ENCODE results near the gene NMRK1.

Gene NMRK1

DNA sequence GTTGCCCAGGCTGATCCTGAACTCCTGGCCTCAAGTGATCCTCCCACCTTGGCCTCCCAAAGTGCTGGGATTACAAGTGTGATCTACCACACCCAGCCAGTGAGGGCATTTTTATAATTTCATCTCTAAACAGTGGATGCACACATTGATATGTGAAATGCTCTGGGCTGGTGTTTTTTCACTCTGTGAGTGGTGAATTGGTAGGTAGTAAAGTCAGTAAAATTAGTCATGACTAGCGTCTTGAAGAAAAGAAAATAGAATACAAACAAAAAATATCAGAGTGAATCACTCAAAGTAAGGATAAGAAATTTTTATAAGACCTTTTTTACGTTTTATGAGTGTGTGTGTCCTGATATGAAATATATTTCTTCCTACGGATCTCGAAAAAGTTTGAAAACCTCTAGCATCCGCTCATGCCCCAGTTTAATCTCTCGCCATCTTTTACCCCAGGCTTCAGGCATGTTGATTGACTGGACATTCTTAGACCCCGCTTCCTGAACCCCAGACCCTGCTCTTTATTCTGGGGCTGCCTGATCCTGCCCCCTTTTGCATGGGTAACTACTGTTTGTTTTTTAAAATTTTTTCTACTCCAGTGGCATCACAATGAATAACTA lies 14.3 kb upstream of the NMRK1 start:
- no peaks in the 10 kb centered on the region for H3K9me3 ChIP-seq (ENCODE audit: control insufficient read depth in 2 of 2, low read length in 2 of 2)
- H3K4me3 ChIP-seq (ENCODE audit: low read length in 2 of 2) = no peak overlapping the region
- no peaks in the 10 kb centered on the region for H3K36me3 ChIP-seq (ENCODE audit: control insufficient read depth in 2 of 2, insufficient read depth in 2 of 2, low read length in 2 of 2)
- no peak overlapping the region for H3K27ac ChIP-seq (ENCODE audit: low read length)
- no peak overlapping the region for H3K9ac ChIP-seq (ENCODE audit: low read length in 2 of 2)
- H3K4me1 ChIP-seq (ENCODE audit: control insufficient read depth, insufficient read depth, low read length) = peaks cover 2% of the 10 kb centered on the region
- H3K27me3 ChIP-seq (ENCODE audit: control insufficient read depth in 1 of 2, insufficient read depth in 2 of 2, low read length in 2 of 2) = no peaks in the 10 kb centered on the region

DNA sequence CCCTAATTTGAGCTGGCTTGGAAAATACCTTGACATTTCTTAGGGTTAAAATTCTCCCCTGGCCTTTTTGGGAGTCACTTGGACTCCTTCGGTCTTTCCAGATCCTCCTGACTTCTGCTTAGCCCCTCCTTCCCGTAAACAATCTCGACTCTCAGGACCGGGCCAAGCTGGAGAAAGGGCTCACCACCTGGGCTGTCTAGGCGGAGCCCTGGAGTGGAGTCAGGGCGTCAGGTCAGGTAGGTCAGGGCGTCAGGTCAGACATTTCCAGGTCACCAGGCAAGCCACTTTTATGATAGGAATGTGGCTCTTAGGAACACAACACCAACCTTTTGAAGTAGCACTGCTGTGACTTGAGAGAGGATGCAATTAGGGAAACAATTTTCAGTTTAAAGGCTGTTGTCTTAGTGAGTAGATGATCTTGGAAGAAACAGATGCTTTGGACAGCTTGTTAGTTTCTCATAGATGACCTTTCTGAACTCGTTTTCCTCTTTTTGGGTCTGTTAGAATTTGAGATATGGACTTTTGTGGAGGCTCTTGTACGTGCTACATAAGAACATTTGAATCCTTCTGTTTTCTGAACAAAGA lies 13.1 kb upstream of the NMRK1 start:
- Histone ChIP-seq H3K4me3 (ENCODE audit: low read length in 2 of 2) (no peak overlapping the region), H3K4me1 (ENCODE audit: control insufficient read depth, insufficient read depth, low read length) (peaks cover 2% of the 10 kb centered on the region), H3K27ac (ENCODE audit: low read length) (no peak overlapping the region), H3K9me3 (ENCODE audit: control insufficient read depth in 2 of 2, low read length in 2 of 2) (no peaks in the 10 kb centered on the region), H3K9ac (ENCODE audit: low read length in 2 of 2) (no peak overlapping the region), H3K36me3 (ENCODE audit: control insufficient read depth in 2 of 2, insufficient read depth in 2 of 2, low read length in 2 of 2) (no peaks in the 10 kb centered on the region), H3K27me3 (ENCODE audit: control insufficient read depth in 1 of 2, insufficient read depth in 2 of 2, low read length in 2 of 2) (no peaks in the 10 kb centered on the region)

- Histone ChIP-seq H3K4me3 (ENCODE audit: low read length in 2 of 2) (no peak overlapping the region), H3K9me3 (ENCODE audit: control insufficient read depth in 2 of 2, low read length in 2 of 2) (no peaks in the 10 kb centered on the region), H3K36me3 (ENCODE audit: control insufficient read depth in 2 of 2, insufficient read depth in 2 of 2, low read length in 2 of 2) (no peaks in the 10 kb centered on the region), H3K4me1 (ENCODE audit: control insufficient read depth, insufficient read depth, low read length) (peaks cover 2% of the 10 kb centered on the region), H3K27me3 (ENCODE audit: control insufficient read depth in 1 of 2, insufficient read depth in 2 of 2, low read length in 2 of 2) (no peaks in the 10 kb centered on the region), H3K9ac (ENCODE audit: low read length in 2 of 2) (no peak overlapping the region), H3K27ac (ENCODE audit: low read length) (no peak overlapping the region)
These were observed 8.8 kb upstream of the NMRK1 start for GRCh38 chr9:75096796-75097195.

GRCh38 chr9:75092766-75093165 lies 4.8 kb upstream of the NMRK1 start:
- no peak overlapping the region for H3K9ac ChIP-seq (ENCODE audit: low read length in 2 of 2)
- no peak overlapping the region for H3K4me3 ChIP-seq (ENCODE audit: low read length in 2 of 2)
- H3K4me1 ChIP-seq (ENCODE audit: control insufficient read depth, insufficient read depth, low read length) = no peaks in the 10 kb centered on the region
- H3K9me3 ChIP-seq (ENCODE audit: control insufficient read depth in 2 of 2, low read length in 2 of 2) = no peaks in the 10 kb centered on the region
- H3K27me3 ChIP-seq (ENCODE audit: control insufficient read depth in 1 of 2, insufficient read depth in 2 of 2, low read length in 2 of 2) = no peaks in the 10 kb centered on the region
- H3K36me3 ChIP-seq (ENCODE audit: control insufficient read depth in 2 of 2, insufficient read depth in 2 of 2, low read length in 2 of 2) = no peaks in the 10 kb centered on the region
- H3K27ac ChIP-seq (ENCODE audit: low read length) = no peak overlapping the region

DNA sequence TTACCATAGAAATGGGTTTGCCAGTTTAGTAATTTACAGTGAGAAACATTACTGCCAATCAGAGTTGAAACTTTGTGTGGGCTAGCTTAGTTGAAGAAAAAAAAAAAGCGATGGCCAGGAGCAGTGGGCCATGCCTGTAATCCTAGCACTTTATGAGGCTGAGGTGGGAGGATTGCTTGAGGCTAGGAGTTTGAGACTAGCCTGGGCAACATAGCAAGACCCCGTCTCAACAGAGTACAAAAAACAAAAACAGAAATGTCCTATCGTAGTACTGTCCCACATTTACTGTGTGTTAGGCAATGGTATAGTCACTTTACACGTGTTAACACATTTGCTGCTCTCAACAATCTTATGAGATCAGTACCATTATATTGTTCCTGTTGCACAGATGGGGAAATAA lies 2.6 kb upstream of the NMRK1 start:
- Histone ChIP-seq H3K36me3 (ENCODE audit: control insufficient read depth in 2 of 2, insufficient read depth in 2 of 2, low read length in 2 of 2) (no peaks in the 10 kb centered on the region), H3K4me1 (ENCODE audit: control insufficient read depth, insufficient read depth, low read length) (no peaks in the 10 kb centered on the region), H3K4me3 (ENCODE audit: low read length in 2 of 2) (no peak overlapping the region), H3K27me3 (ENCODE audit: control insufficient read depth in 1 of 2, insufficient read depth in 2 of 2, low read length in 2 of 2) (no peaks in the 10 kb centered on the region), H3K9ac (ENCODE audit: low read length in 2 of 2) (no peak overlapping the region), H3K27ac (ENCODE audit: low read length) (no peak overlapping the region), H3K9me3 (ENCODE audit: control insufficient read depth in 2 of 2, low read length in 2 of 2) (no peaks in the 10 kb centered on the region)

GRCh38 chr9:75089373-75089766 lies 1.4 kb upstream of the NMRK1 start:
- peak overlapping the region; percentile 64 to 78 for H3K9ac ChIP-seq (ENCODE audit: low read length in 2 of 2)
- H3K27ac ChIP-seq (ENCODE audit: low read length) = no peak overlapping the region
- peak overlapping the region; percentile 69 to 93 for H3K4me3 ChIP-seq (ENCODE audit: low read length in 2 of 2)
- no peaks in the 10 kb centered on the region for H3K36me3 ChIP-seq (ENCODE audit: control insufficient read depth in 2 of 2, insufficient read depth in 2 of 2, low read length in 2 of 2)
- no peaks in the 10 kb centered on the region for H3K27me3 ChIP-seq (ENCODE audit: control insufficient read depth in 1 of 2, insufficient read depth in 2 of 2, low read length in 2 of 2)
- no peaks in the 10 kb centered on the region for H3K4me1 ChIP-seq (ENCODE audit: control insufficient read depth, insufficient read depth, low read length)
- no peaks in the 10 kb centered on the region for H3K9me3 ChIP-seq (ENCODE audit: control insufficient read depth in 2 of 2, low read length in 2 of 2)

DNA sequence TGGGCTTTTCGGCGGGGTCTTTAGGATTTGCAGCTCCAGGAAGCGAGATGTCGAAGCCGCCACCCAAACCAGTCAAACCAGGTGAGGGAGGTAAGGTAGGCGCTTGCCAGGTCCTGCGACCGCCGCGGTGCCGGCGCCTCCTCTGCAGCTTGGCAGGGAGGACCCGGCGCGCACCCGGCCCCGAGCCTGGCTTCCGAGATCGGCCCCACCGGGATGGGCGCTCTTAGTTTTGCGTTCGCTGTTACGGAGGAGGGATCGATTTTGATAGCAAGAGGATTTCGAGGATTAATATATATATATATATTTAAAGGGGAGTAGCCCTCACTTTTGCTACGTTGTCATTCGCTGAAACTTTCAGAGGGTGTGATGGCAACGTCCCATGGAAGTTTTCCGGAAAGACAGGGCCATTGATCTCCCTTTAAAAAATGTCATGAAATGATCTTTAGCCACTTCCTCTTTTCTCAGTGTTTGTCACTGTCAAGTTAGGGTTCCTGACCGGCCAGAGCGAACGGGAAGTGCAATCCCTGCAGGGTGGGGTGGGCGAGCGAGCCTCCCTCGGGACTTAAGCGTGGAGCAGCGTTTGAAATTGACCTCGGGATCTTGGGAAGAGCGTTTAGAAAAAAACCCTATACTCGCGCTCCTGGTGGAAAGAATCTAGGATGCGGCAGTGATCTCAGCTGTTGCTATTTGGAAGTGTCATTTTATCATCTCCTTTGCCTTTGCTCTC lies 854 bp upstream of the NMRK1 start:
- Histone ChIP-seq H3K4me3 (ENCODE audit: low read length in 2 of 2) (peak overlapping the region; percentile 69 to 93), H3K4me1 (ENCODE audit: control insufficient read depth, insufficient read depth, low read length) (no peaks in the 10 kb centered on the region), H3K27me3 (ENCODE audit: control insufficient read depth in 1 of 2, insufficient read depth in 2 of 2, low read length in 2 of 2) (no peaks in the 10 kb centered on the region), H3K27ac (ENCODE audit: low read length) (peak overlapping the region; percentile 68), H3K36me3 (ENCODE audit: control insufficient read depth in 2 of 2, insufficient read depth in 2 of 2, low read length in 2 of 2) (no peaks in the 10 kb centered on the region), H3K9me3 (ENCODE audit: control insufficient read depth in 2 of 2, low read length in 2 of 2) (no peaks in the 10 kb centered on the region), H3K9ac (ENCODE audit: low read length in 2 of 2) (peak overlapping the region; percentile 64 to 78)

DNA sequence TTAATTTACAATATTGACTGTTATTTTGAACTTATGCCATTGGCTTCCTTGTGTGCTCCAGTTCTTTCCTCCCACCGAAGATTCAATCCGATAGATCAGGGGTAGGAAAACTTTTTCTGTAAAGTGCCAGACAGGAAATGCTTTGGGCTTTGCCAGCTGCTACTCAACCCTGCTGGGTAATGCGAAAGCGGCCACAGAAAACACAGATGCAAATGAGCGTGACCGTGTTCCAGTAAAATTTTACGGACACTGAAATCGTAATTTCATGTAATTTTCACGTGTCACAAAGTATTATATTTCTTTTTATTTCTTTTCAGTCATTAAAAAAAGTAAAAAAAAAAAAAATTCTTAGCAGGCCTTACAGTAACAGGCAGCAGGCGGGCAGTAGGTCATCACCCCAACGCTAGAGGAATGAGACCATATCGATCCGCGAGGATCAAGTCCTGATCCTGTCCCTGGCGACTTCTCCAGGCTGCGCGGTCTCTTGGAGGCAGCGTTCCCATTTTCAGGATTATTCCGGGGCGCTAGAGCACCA lies 599 bp downstream of the NMRK1 start:
- Histone ChIP-seq H3K9me3 (ENCODE audit: control insufficient read depth in 2 of 2, low read length in 2 of 2) (no peaks in the 10 kb centered on the region), H3K27ac (ENCODE audit: low read length) (peak overlapping the region; percentile 75), H3K4me3 (ENCODE audit: low read length in 2 of 2) (peak overlapping the region; percentile 91 to 93), H3K9ac (ENCODE audit: low read length in 2 of 2) (peak overlapping the region; percentile 80 to 82), H3K27me3 (ENCODE audit: control insufficient read depth in 1 of 2, insufficient read depth in 2 of 2, low read length in 2 of 2) (no peaks in the 10 kb centered on the region), H3K36me3 (ENCODE audit: control insufficient read depth in 2 of 2, insufficient read depth in 2 of 2, low read length in 2 of 2) (no peaks in the 10 kb centered on the region), H3K4me1 (ENCODE audit: control insufficient read depth, insufficient read depth, low read length) (no peaks in the 10 kb centered on the region)

- H3K4me1 ChIP-seq (ENCODE audit: control insufficient read depth, insufficient read depth, low read length) = no peaks in the 10 kb centered on the region
- H3K9ac ChIP-seq (ENCODE audit: low read length in 2 of 2) = no peak overlapping the region
These were observed 1.2 kb downstream of the NMRK1 start for GRCh38 chr9:75086541-75087288.

GRCh38 chr9:75085640-75086039 lies 2.3 kb downstream of the NMRK1 start:
- Histone ChIP-seq H3K27ac (ENCODE audit: low read length) (no peak overlapping the region), H3K36me3 (ENCODE audit: control insufficient read depth in 2 of 2, insufficient read depth in 2 of 2, low read length in 2 of 2) (no peaks in the 10 kb centered on the region), H3K4me1 (ENCODE audit: control insufficient read depth, insufficient read depth, low read length) (no peaks in the 10 kb centered on the region), H3K9me3 (ENCODE audit: control insufficient read depth in 2 of 2, low read length in 2 of 2) (no peaks in the 10 kb centered on the region), H3K27me3 (ENCODE audit: control insufficient read depth in 1 of 2, insufficient read depth in 2 of 2, low read length in 2 of 2) (no peaks in the 10 kb centered on the region), H3K4me3 (ENCODE audit: low read length in 2 of 2) (no peak overlapping the region), H3K9ac (ENCODE audit: low read length in 2 of 2) (no peak overlapping the region)

More at GRCh38 chr9:75086541-75087288, 1.2 kb downstream of the NMRK1 start:
- Histone ChIP-seq H3K27ac (ENCODE audit: low read length) (no peak overlapping the region), H3K9me3 (ENCODE audit: control insufficient read depth in 2 of 2, low read length in 2 of 2) (no peaks in the 10 kb centered on the region), H3K4me3 (ENCODE audit: low read length in 2 of 2) (peak overlapping the region; percentile 91 to 93), H3K36me3 (ENCODE audit: control insufficient read depth in 2 of 2, insufficient read depth in 2 of 2, low read length in 2 of 2) (no peaks in the 10 kb centered on the region), H3K27me3 (ENCODE audit: control insufficient read depth in 1 of 2, insufficient read depth in 2 of 2, low read length in 2 of 2) (no peaks in the 10 kb centered on the region)

Data from stomach smooth muscle (tissue), 2 donors.